Fibroblast of lung (primary cell): Measurements from ENCODE around the gene NPHS2. TPM values are rescaled to one million over a fixed set of nuclear protein-coding genes. Genes with fewer than 3 reads are reported as not detected.

Source experiments
- DNase-seq, 2 donors: peaks; one replicate each; pipeline versions ENCODE4 v3.0.0 to v3.0.0-alpha.2; 2010; ENCODE audit warnings: low read depth in 2 of 2
- H2AFZ ChIP-seq: 2 replicates; pipeline ENCODE4 v1.5.1; 2012; ENCODE audit warnings: low read length, control low read depth, inconsistent platforms
- H3K27ac ChIP-seq: 2 replicates; pipeline ENCODE4 v1.5.1; 2011; ENCODE audit warnings: low read length, control low read depth; ENCODE audit not compliant: insufficient read depth
- H3K27me3 ChIP-seq: 2 replicates; pipeline ENCODE4 v1.5.1; 2011; ENCODE audit warnings: mild to moderate bottlenecking, low read length; ENCODE audit not compliant: control insufficient read depth, insufficient read depth
- H3K36me3 ChIP-seq: 2 replicates; pipeline ENCODE4 v1.5.1; 2011; ENCODE audit warnings: low read length; ENCODE audit not compliant: control insufficient read depth, insufficient read depth
- H3K4me1 ChIP-seq: 2 replicates; pipeline ENCODE4 v1.5.1; 2011; ENCODE audit warnings: low read length; ENCODE audit not compliant: control insufficient read depth, insufficient read depth; ENCODE audit errors: extremely low read depth
- H3K4me2 ChIP-seq: 2 replicates; pipeline ENCODE4 v1.5.1; 2011; ENCODE audit warnings: low read length, control low read depth; ENCODE audit not compliant: insufficient read depth; ENCODE audit errors: extremely low read depth
- H3K4me3 ChIP-seq, 4 experiments: fragments of 200-600 bp in 1 of 4; sonication (generic) in 1 of 4; replicated peaks in 1 of 4; 2 replicates each; pipeline ENCODE4 v1.5.1; 2011 to 2016; ENCODE audit warnings: low read length in 4 of 4, low read depth in 3 of 4, mild to moderate bottlenecking in 3 of 4, control low read depth in 2 of 4, inconsistent platforms in 1 of 4, mixed read lengths in 1 of 4; ENCODE audit not compliant: insufficient read depth in 1 of 4; ENCODE audit errors: control extremely low read depth in 1 of 4
- H3K79me2 ChIP-seq: 2 replicates; pipeline ENCODE4 v1.5.1; 2012; ENCODE audit warnings: mild to moderate bottlenecking, low read length, inconsistent platforms; ENCODE audit not compliant: control insufficient read depth, insufficient read depth
- H3K9ac ChIP-seq: 2 replicates; pipeline ENCODE4 v1.5.1; 2011; ENCODE audit warnings: mild to moderate bottlenecking, low read length, control low read depth; ENCODE audit not compliant: insufficient read depth
- H3K9me3 ChIP-seq: 2 replicates; pipeline ENCODE4 v1.5.1; 2012; ENCODE audit warnings: low read depth, low read length; ENCODE audit not compliant: control insufficient read depth, insufficient read depth
- H4K20me1 ChIP-seq: 2 replicates; pipeline ENCODE4 v1.5.1; 2011; ENCODE audit warnings: low read length; ENCODE audit not compliant: control insufficient read depth, insufficient read depth; ENCODE audit errors: extremely low read depth
- CTCF ChIP-seq, 2 donors: IDR thresholded peaks in 1 of 2; conservative IDR thresholded peaks in 1 of 2; 1 replicate in 1 of 2; 2 replicates in 1 of 2; pipeline ENCODE4 v1.5.1; 2011 to 2012; ENCODE audit warnings: low read length in 2 of 2, control low read depth in 1 of 2, inconsistent platforms in 1 of 2, low read depth in 1 of 2, mild to moderate bottlenecking in 1 of 2
- EZH2 ChIP-seq: IDR thresholded peaks from 2 replicates; pipeline ENCODE4 v1.5.1; 2012; ENCODE audit warnings: low read length, control low read depth, mild to moderate bottlenecking; ENCODE audit errors: missing control alignments
- polyA plus RNA-seq, 2 donors: library from polyadenylated mRNA; depleted of rRNA in 1 of 2; stranded (reverse) in 1 of 2; unstranded in 1 of 2; fragments of >200 nt; gene quantifications; 2 replicates each; pipeline ENCODE4 v1.2.1, GENCODE V29; 2011 to 2012; ENCODE audit warnings: missing spikeins in 1 of 2
- total RNA-seq: library from RNA; depleted of rRNA; stranded (reverse); fragments of >200 nt; gene quantifications from 2 replicates; pipeline ENCODE4 v1.2.1, GENCODE V29; 2014

The NPHS2 gene
- total and polyA plus RNA-seq, 2 donors (not counting 1 experiment from before 2014, with no cell fraction given), result not detected

- Histone ChIP-seq H3K4me1 (no peaks in the 10 kb centered on the region), H2AFZ (no peak overlapping the region), H4K20me1 (no peaks in the 10 kb centered on the region), H3K36me3 (no peaks in the 10 kb centered on the region), H3K4me2 (no peak overlapping the region), H3K79me2 (no peaks in the 10 kb centered on the region), H3K27ac (no peak overlapping the region), H3K4me3 (no peak overlapping the region), H3K9me3 (no peaks in the 10 kb centered on the region), H3K27me3 (no peaks in the 10 kb centered on the region), H3K9ac (no peak overlapping the region)
- TF ChIP-seq CTCF (conservative IDR thresholded peaks at IDR 0.05 in 1 of 2, IDR thresholded peaks at IDR 0.05 in 1 of 2; ENCODE audit: low read depth in 1 of 2, low read length in 2 of 2), result peak; percentile 17 to 45
- TF ChIP-seq EZH2, result no peak
- DNase-seq, result peak; percentile 19 to 27
Observed at GRCh38 chr1:179599623-179600249, 24.0 kb upstream of the NPHS2 start.

GRCh38 chr1:179598631-179599030, 22.9 kb upstream of the NPHS2 start:
- H3K4me1 ChIP-seq, result no peaks in the 10 kb centered on the region
- no peak for DNase-seq
- no peak for TF ChIP-seq EZH2
- TF ChIP-seq CTCF (conservative IDR thresholded peaks at IDR 0.05 in 1 of 2, IDR thresholded peaks at IDR 0.05 in 1 of 2; ENCODE audit: low read depth in 1 of 2, low read length in 2 of 2), result no peak
- H3K79me2 ChIP-seq, result no peaks in the 10 kb centered on the region
- H3K9me3 ChIP-seq, result no peaks in the 10 kb centered on the region
- no peak overlapping the region for H3K27ac ChIP-seq
- H3K36me3 ChIP-seq, result no peaks in the 10 kb centered on the region
- H2AFZ ChIP-seq, result no peak overlapping the region
- H3K27me3 ChIP-seq, result peaks cover 2% of the 10 kb centered on the region
- H3K9ac ChIP-seq, result no peak overlapping the region
- no peaks in the 10 kb centered on the region for H4K20me1 ChIP-seq
- H3K4me3 ChIP-seq, result no peak overlapping the region
- H3K4me2 ChIP-seq, result no peak overlapping the region

GRCh38 chr1:179591592-179592580, 16.1 kb upstream of the NPHS2 start, which contains the start of gene TDRD5:
Gene TDRD5 (plus strand): TSS chr1:179591832. CDS start chr1:179592616, 784 bp downstream.
- Histone ChIP-seq H2AFZ (no peak within 1 kb of the TSS), H3K36me3 (no peaks in the 10 kb centered on the region), H3K9me3 (no peaks in the 10 kb centered on the region), H4K20me1 (no peaks in the 10 kb centered on the region), H3K27me3 (peaks cover 2% of the 10 kb centered on the region), H3K27ac (no peak within 1 kb of the TSS), H3K79me2 (no peaks in the 10 kb centered on the region), H3K9ac (no peak within 1 kb of the TSS), H3K4me2 (no peak within 1 kb of the TSS), H3K4me1 (no peaks in the 10 kb centered on the region), H3K4me3 (no peak within 1 kb of the TSS)
- DNase-seq, result no peak
- TF ChIP-seq EZH2 (no peak), CTCF (conservative IDR thresholded peaks at IDR 0.05 in 1 of 2, IDR thresholded peaks at IDR 0.05 in 1 of 2; ENCODE audit: low read depth in 1 of 2, low read length in 2 of 2) (no peak)
